ENCODE results near the gene FCMR. TPM values are rescaled to one million over a fixed set of nuclear protein-coding genes. Genes with fewer than 3 reads are reported as not detected.

Gene FCMR
- total RNA-seq, 2 donors from 2014 or later: 1.3 to 5.0 TPM

GRCh38 chr1:206947255-206947654 lies 25.5 kb upstream of the FCMR start:
- Histone ChIP-seq H3K36me3 (no peaks in the 10 kb centered on the region), H3K27ac (no peak overlapping the region), H3K4me3 (no peak overlapping the region), H3K9me3 (no peaks in the 10 kb centered on the region), H3K4me1 (no peaks in the 10 kb centered on the region), H3K27me3 (no peaks in the 10 kb centered on the region)
- TF ChIP-seq CTCF (IDR thresholded peaks at IDR 0.05): no peak
- DNase-seq (ENCODE audit: low spot score): no peak

GRCh38 chr1:206946261-206946660 lies 24.5 kb upstream of the FCMR start, which contains the start of gene PIGR:
TSS of gene PIGR (minus strand) at chr1:206946466. CDS start at chr1:206940531, 5,935 bp downstream.
- Histone ChIP-seq H3K27me3 (no peaks in the 10 kb centered on the region), H3K27ac (no peak within 1 kb of the TSS), H3K4me3 (no peak within 1 kb of the TSS), H3K36me3 (no peaks in the 10 kb centered on the region), H3K9me3 (no peaks in the 10 kb centered on the region), H3K4me1 (no peaks in the 10 kb centered on the region)
- no peak for DNase-seq (ENCODE audit: low spot score)
- no peak for TF ChIP-seq CTCF (IDR thresholded peaks at IDR 0.05)

DNA sequence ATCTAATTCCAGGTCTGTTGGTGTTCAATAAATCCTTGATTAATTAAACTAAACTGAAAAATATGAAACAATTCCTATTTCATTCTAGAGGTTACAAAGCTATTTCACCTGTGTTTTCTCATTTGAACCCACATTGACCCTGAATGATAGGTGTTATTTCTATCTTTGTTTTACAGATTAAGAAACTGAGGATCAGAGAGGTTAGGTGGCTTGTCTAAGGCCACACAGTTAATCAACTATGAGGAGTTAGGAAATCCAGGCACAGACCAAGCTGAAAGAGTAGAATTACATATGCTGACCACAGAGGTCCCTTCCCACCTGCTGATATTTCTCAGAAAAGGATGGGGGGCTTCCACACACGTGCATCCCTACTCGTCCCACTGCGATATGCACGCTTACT lies 24.0 kb upstream of the FCMR start:
- DNase-seq (ENCODE audit: low spot score): no peak
- Histone ChIP-seq H3K27ac (no peak overlapping the region), H3K36me3 (no peaks in the 10 kb centered on the region), H3K27me3 (no peaks in the 10 kb centered on the region), H3K4me3 (no peak overlapping the region), H3K9me3 (no peaks in the 10 kb centered on the region), H3K4me1 (no peaks in the 10 kb centered on the region)
- no peak for TF ChIP-seq CTCF (IDR thresholded peaks at IDR 0.05)

- no peaks in the 10 kb centered on the region for H3K36me3 ChIP-seq
- H3K27me3 ChIP-seq: no peaks in the 10 kb centered on the region
- no peak for TF ChIP-seq CTCF (IDR thresholded peaks at IDR 0.05)
- no peaks in the 10 kb centered on the region for H3K9me3 ChIP-seq
- H3K4me3 ChIP-seq: no peak overlapping the region
- H3K27ac ChIP-seq: no peak overlapping the region
- DNase-seq (ENCODE audit: low spot score): no peak
- H3K4me1 ChIP-seq: no peaks in the 10 kb centered on the region
Observed at GRCh38 chr1:206944703-206945102, 23.0 kb upstream of the FCMR start.

DNA sequence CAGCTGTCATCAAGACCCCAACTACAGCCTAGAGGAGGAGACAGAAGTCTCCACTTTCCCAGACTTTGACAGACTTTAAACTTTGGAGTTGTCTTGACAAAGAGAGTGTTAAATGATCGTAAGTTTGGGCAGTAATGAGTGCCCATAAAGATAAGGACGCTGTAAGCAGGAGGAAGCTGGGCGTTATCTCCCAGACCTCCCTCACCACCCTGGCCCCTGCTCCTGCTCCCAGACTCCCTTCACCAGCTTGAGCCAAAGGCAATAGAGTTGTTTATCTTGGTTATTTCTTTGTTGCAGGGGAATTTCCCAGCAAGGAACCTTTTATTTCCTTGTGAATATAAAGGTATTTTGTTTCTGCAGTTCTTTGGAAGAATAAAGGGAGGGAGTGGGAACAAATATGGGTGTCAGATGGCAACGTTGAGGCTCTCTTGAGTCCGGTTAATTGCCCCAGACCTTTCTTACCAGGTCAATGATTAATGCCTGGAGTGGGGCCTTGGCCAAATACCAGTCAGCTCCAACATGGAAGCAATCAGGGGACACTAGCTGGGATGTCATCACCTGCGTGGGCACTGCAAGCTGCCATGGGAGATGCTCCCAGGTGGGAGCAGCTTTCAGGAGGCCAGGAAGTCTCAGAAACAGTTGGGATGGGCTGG lies 20.2 kb upstream of the FCMR start:
- H3K4me3 ChIP-seq: no peak overlapping the region
- no peaks in the 10 kb centered on the region for H3K36me3 ChIP-seq
- H3K4me1 ChIP-seq: no peaks in the 10 kb centered on the region
- TF ChIP-seq CTCF (IDR thresholded peaks at IDR 0.05): no peak
- DNase-seq (ENCODE audit: low spot score): no peak
- H3K27me3 ChIP-seq: no peaks in the 10 kb centered on the region
- no peak overlapping the region for H3K27ac ChIP-seq
- no peaks in the 10 kb centered on the region for H3K9me3 ChIP-seq

DNA sequence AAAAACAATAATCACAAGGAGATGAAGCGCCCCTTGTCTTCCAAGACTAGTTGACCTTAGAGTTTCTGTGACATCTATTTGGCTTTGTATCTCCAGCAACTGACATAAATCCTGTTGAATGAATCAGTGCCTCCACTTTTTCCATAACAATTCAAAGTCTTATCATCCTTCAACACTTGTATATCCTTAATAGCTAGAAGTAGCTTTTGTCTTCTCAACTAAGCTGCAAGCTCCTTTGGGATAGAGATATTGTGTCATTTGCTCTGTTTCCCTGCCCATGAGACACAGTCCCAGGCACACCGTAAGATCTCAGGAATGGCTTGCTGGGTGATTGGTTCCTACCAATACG lies 18.8 kb upstream of the FCMR start:
- H3K9me3 ChIP-seq: no peaks in the 10 kb centered on the region
- no peak for TF ChIP-seq CTCF (IDR thresholded peaks at IDR 0.05)
- H3K4me1 ChIP-seq: no peaks in the 10 kb centered on the region
- no peaks in the 10 kb centered on the region for H3K36me3 ChIP-seq
- DNase-seq (ENCODE audit: low spot score): no peak
- H3K4me3 ChIP-seq: no peak overlapping the region
- no peaks in the 10 kb centered on the region for H3K27me3 ChIP-seq
- no peak overlapping the region for H3K27ac ChIP-seq

All from right atrium auricular region (tissue), 2 donors.